ENCODE data around the gene TYRP1.

GRCh38 chr9:12657233-12657632, 36.0 kb upstream of the TYRP1 start:
- TF ChIP-seq CTCF (IDR thresholded peaks at IDR 0.05) (no peak), POLR2A (IDR thresholded peaks at IDR 0.05) (no peak)
